Aorta (tissue), 5 donors: ENCODE data around the gene ANO7. TPM values are rescaled to one million over a fixed set of nuclear protein-coding genes. Genes with fewer than 3 reads are reported as not detected.

Source experiments
- ATAC-seq: fragments of 200-7000 bp; cut with Tn5 transposase; one replicate; pipeline ENCODE4 v1.9.1; 2022; ENCODE audit warnings: moderate library complexity; ENCODE audit not compliant: low FRiP score
- DNase-seq, 2 donors: peaks; one replicate each; pipeline ENCODE4 v3.0.0-alpha.2; 2020
- H3K27ac ChIP-seq, 2 donors: one replicate each; pipeline ENCODE4 v1.5.1; 2013; ENCODE audit warnings: low read length in 2 of 2, mild to moderate bottlenecking in 2 of 2, moderate library complexity in 2 of 2, control low read depth in 1 of 2, inconsistent platforms in 1 of 2, low read depth in 1 of 2
- H3K27me3 ChIP-seq, 2 donors: one replicate each; pipeline ENCODE4 v1.6.1; 2013; ENCODE audit warnings: control low read depth in 1 of 2, low read length in 1 of 2, mild to moderate bottlenecking in 1 of 2, moderate library complexity in 1 of 2; ENCODE audit not compliant: insufficient read depth in 2 of 2, control insufficient read depth in 1 of 2
- H3K36me3 ChIP-seq, 2 donors: one replicate each; pipeline ENCODE4 v1.6.1; 2013; ENCODE audit warnings: control low read depth in 1 of 2, low read length in 1 of 2, mild to moderate bottlenecking in 1 of 2; ENCODE audit not compliant: insufficient read depth in 2 of 2, control insufficient read depth in 1 of 2
- H3K4me1 ChIP-seq, 2 donors: one replicate each; pipeline ENCODE4 v1.6.1; 2013; ENCODE audit warnings: low read length in 2 of 2, control low read depth in 1 of 2, mild to moderate bottlenecking in 1 of 2, moderate library complexity in 1 of 2; ENCODE audit not compliant: insufficient read depth in 2 of 2, control insufficient read depth in 1 of 2
- H3K4me3 ChIP-seq, 2 donors: one replicate each; pipeline ENCODE4 v1.5.1; 2013; ENCODE audit warnings: low read length in 2 of 2, control low read depth in 1 of 2, mild to moderate bottlenecking in 1 of 2
- H3K9me3 ChIP-seq: one replicate; pipeline ENCODE4 v1.6.1; 2013; ENCODE audit warnings: mild to moderate bottlenecking, low read length; ENCODE audit not compliant: control insufficient read depth
- WGBS, 2 donors: extraction: QIAGEN DNeasy Blood & Tissue Kit; methylation state at CpG; one replicate each; pipeline ENCODE4 v1.1.7; 2013; 5-methylcytosine and 5-hydroxymethylcytosine counted together
- intact Hi-C, 2 donors: fragments of 100-400 bp; cut with DNase I; formaldehyde crosslinking; loops; one replicate each; pipeline versions ENCODE4 v1.14.2 to v1.15.0; 2022
- polyA plus RNA-seq, 2 donors: library from polyadenylated mRNA; stranded (reverse); fragments of 200-250 nt; gene quantifications; one replicate each; pipeline ENCODE4 v1.2.3, GENCODE V29; 2013
- total RNA-seq, 2 donors: library from RNA; stranded (reverse); fragmentation: NEBNext Ultra II Directional; extraction: Animal tissue kit (Norgen Biotek cat#: 25700); gene quantifications; one replicate each; pipeline ENCODE4 v1.2.1, GENCODE V29; 2021
- donor health status: healthy with polysubstance abuse.
- donor health status: Bipolar disorder and iron deficiency.
- donor health status: DM: no; HTN: no; CAD: no.
- donor health status: DM: no; HTN: no; CAD: no.
- donor health status: DM: yes; HTN: yes; CAD: no.

The ANO7 gene
- total and polyA plus RNA-seq, 4 donors, result 1.2 to 5.4 (median 2.9) TPM; not detected in 1

DNA sequence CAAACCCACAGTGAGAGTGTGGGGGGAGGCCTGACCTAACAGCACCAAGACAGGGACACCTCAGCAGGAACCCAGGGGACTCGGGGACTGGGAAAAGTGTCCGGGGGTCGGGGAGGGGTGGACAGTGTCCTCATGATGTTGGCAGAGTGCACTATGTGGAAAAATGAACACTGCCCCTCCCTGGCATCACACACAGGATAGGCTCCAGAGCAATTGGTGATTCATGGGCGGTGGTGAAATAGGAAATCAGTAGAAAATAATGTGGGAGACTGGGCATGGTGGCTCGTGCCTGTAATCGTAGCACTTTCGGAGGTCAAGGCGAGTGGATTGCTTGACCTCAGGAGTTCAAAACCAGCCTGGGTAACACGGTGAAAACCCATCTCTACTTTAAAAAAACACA, 3.6 kb upstream of the ANO7 start:
- Histone ChIP-seq H3K9me3 (no peaks in the 10 kb centered on the region), H3K27me3 (no peaks in the 10 kb centered on the region), H3K36me3 (peaks cover 0 to 2% of the 10 kb centered on the region in 2 donors), H3K4me1 (no peaks in the 10 kb centered on the region), H3K4me3 (no peak overlapping the region), H3K27ac (no peak overlapping the region)
- intact Hi-C loops, result no loop called here
- no peak for ATAC-seq
- 73 to 77% methylated on average over 9 of the region's 9 CpGs for WGBS, 2 donors
- DNase-seq, result no peak

DNA sequence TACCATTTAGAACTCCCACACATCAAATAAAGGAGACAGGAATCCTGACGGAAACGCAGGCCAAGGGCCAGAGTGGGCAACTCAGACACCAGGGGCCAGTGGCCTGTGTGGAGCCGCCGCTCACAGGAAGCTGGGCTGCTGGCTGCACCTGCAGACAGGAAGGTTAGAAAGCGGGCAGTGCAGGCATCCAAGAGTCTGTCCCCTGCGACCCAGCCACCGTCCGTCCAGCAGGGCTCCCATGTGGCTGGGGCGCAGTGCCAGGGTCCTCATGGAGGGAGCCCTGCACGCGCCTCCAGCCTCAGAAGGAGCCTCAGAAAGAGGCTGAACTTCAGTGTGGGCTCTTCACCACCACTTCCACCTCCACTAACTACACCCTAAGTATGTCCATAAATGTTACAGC, 2.5 kb upstream of the ANO7 start:
- no peaks in the 10 kb centered on the region for H3K9me3 ChIP-seq
- DNase-seq (no peak), ATAC-seq (no peak)
- H3K36me3 ChIP-seq, result peaks cover 0 to 2% of the 10 kb centered on the region in 2 donors
- H3K27ac ChIP-seq, result no peak overlapping the region
- intact Hi-C loops, result no loop called here
- H3K4me1 ChIP-seq, result no peaks in the 10 kb centered on the region
- no peaks in the 10 kb centered on the region for H3K27me3 ChIP-seq
- H3K4me3 ChIP-seq, result no peak overlapping the region
- 62 to 70% methylated on average over 9 to 11 of the region's 11 CpGs for WGBS, 2 donors

DNA sequence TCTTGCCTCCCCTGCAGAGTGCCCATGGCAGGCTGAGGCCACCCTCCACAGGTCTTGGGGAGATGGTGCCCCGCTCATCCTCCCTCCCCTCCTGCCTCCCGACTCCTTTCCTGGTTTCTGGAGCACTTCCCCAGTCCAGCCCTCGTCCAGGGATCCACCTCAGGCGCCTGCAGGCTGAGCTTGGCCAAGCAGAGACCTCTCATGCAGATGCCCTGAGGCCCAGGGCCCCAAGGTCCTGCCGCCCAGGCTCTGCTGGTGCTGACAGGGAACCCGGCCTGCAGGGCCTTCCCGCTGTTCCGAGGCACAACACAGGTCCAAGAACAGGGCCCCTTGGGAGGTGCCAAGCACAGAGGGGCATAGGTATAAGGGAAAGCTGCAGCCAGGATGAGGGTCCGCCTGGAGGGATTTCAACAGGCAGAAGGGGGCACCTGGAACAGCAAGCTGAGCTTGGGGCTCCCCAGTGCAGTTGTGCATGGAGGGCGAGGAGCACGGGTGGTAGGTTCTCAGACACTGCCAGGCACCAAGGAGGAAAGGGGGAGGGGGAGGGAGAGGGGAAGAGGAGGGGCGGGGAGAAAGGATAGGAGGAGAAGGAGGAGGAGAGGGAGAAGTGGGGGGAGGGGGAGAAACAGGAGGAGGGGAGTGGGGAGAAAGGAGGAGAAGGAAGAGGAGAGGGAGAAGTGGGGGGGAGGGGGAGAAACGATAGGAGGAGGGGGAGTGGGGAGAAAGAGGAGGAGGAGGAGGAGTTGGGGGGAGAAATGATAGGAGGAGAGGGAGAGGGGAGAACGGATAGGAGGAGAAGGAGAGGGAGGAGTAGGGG, 1.2 kb upstream of the ANO7 start:
- ATAC-seq (no peak), DNase-seq (no peak)
- no peaks in the 10 kb centered on the region for H3K9me3 ChIP-seq
- no peaks in the 10 kb centered on the region for H3K4me1 ChIP-seq
- peaks cover 0 to 2% of the 10 kb centered on the region in 2 donors for H3K36me3 ChIP-seq
- H3K4me3 ChIP-seq, result no peak overlapping the region
- H3K27ac ChIP-seq, result no peak overlapping the region
- intact Hi-C loops, result no loop called here
- WGBS, 2 donors, result 49 to 55% methylated on average over 14 of the region's 14 CpGs
- no peaks in the 10 kb centered on the region for H3K27me3 ChIP-seq

DNA sequence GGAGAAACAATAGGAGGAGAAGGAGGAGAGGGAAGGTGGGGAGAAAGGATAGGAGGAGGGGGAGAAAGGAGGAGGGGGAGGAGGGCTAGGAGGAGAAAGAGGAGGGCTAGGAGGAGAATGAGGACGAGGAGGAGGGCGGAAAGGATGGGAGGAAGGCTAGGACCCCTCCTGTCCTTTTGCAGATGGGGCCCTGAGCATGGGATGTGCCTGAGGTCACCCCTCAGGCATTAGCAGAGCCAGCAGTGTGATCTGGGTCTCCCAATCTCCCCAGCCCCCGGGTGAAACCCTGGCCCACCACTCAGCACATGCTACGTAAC, 601 bp upstream of the ANO7 start:
- no peak for ATAC-seq
- no peak for DNase-seq
- 41 to 52% methylated on average over 4 of the region's 4 CpGs for WGBS, 2 donors

DNA sequence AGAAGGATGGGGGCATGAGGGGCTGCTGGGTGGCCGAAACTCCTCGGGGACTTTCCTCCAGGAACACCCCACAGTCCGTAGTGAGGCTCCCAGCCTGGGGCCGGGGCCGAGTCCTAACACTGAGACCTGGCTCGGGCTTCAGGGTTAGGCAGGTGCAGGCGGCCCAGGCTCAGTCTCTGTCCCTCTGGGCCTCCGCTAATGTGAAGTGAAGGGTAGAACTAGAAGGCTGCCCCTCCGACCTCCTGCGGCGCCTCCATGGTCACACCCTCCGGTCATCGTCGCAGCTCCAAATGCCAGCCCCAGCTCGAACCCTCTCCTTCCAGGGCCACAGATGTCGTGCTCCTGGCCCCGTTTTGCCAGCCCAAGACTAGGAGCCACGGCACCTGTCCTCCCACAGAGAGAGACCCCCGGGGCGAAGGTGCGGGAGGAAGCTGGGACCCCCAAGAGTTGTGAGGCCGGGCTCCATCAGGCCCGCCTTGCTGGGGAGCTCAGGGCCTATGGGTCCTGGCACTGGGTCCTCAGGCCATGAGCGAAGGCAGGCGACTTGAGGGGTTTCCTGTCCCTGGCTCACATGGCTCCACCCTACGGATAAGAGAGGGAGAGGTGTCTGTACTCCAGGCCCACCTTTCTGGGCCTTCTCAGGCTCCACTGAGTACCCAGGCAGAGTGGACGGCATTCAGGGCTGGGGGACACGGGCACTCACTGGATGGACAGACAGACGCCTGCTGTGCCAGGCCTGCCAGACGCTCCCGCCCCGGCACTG, 797 bp downstream of the ANO7 start:
- Histone ChIP-seq H3K4me3 (no peak overlapping the region), H3K27ac (no peak overlapping the region), H3K9me3 (no peaks in the 10 kb centered on the region), H3K36me3 (no peaks in the 10 kb centered on the region), H3K27me3 (no peaks in the 10 kb centered on the region), H3K4me1 (no peaks in the 10 kb centered on the region)
- peak in 1 of 2 donors; percentile 69 for DNase-seq
- 90 to 92% methylated on average over 32 of the region's 32 CpGs for WGBS, 2 donors
- ATAC-seq, result no peak
- intact Hi-C loops, result no loop called here

More for the DNA sequence above, 601 bp upstream of the ANO7 start:
- intact Hi-C loops, result no loop called here
- peaks cover 0 to under 1% of the 10 kb centered on the region in 2 donors for H3K36me3 ChIP-seq
- no peak overlapping the region for H3K27ac ChIP-seq
- H3K4me3 ChIP-seq, result no peak overlapping the region
- no peaks in the 10 kb centered on the region for H3K27me3 ChIP-seq
- no peaks in the 10 kb centered on the region for H3K9me3 ChIP-seq
- no peaks in the 10 kb centered on the region for H3K4me1 ChIP-seq

DNA sequence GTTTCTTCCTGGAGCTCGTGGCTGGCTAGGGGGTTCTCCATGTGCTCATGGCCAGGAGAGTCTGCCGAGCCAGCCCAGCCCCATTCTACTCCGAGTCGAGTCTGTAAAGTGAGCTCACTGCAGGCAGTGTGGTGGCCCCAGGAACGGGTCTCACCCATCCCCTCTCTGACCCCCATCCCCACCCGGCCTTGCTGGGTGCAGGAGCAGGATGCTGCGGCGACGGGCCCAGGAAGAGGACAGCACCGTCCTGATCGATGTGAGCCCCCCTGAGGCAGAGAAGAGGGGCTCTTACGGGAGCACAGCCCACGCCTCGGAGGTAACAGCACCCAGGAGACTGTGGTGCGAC, 1.4 kb downstream of the ANO7 start:
- ATAC-seq (no peak), DNase-seq (peak in 1 of 2 donors; percentile 65)
- Histone ChIP-seq H3K36me3 (no peaks in the 10 kb centered on the region), H3K27me3 (no peaks in the 10 kb centered on the region), H3K27ac (no peak overlapping the region), H3K4me3 (no peak overlapping the region), H3K4me1 (no peaks in the 10 kb centered on the region), H3K9me3 (no peaks in the 10 kb centered on the region)
- WGBS, 2 donors, result 85 to 86% methylated on average over 15 of the region's 15 CpGs
- intact Hi-C loops, result no loop called here

DNA sequence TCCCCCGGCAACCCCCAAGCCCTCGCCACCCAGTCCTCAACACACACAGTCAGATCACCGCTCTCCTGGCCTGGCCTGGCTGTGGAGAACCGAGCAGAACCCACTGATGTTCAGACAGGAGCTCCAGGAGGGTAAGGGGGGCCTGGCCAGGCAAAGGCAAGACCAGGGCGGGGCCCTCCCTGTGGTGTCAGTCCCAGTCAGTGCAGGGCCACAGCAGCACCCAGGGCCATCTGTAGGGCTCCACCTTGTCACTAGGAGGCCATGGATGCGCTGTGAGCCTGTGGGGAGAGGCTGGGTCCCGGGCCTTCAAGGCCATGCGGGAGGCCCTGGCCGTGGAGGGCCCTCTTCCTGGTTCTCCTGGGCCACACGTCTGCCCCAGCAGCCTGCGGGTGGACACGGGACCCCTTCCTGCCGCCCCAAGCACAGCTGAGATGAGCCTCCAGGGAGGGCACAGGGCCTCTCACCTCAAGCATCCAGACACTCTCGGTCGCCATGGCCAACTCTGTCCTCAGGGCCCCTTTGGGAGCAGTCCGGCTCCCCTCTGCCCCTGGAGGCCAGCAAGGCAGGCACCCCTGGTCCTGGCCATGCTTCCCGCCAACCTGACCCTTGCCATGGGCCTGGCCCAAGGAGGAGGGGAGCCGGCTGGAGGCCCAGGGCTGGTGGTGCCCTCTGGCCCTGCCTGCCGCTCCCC, 2.0 kb downstream of the ANO7 start:
- 90 to 91% methylated on average over 18 to 19 of the region's 19 CpGs for WGBS, 2 donors

DNA sequence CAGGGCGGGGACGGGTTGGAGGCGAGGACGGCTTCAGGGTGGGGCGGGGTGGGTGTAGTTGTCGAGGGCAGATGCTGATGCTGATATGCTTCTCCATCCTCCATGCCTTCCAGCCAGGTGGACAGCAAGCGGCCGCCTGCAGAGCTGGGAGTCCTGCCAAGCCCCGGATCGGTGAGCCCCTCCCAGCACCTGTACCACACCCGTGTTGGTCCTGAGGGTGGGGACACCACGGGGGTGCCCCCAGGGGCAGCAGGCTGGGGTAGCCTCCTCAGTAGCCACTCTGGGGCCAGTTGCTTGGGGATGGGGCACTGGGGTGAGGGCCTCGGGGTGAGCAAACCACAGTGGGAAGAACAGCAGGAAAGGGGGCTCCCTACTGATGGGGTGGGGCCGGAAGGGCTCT, 2.6 kb downstream of the ANO7 start:
- ATAC-seq, result no peak
- 83 to 85% methylated on average over 12 to 14 of the region's 14 CpGs for WGBS, 2 donors
- DNase-seq, result peak in 1 of 2 donors; percentile 61

More for the DNA sequence above, 2.0 kb downstream of the ANO7 start:
- no peaks in the 10 kb centered on the region for H3K9me3 ChIP-seq
- no peaks in the 10 kb centered on the region for H3K4me1 ChIP-seq
- intact Hi-C loops, result no loop called here
- no peak for ATAC-seq
- no peak overlapping the region for H3K27ac ChIP-seq
- H3K36me3 ChIP-seq, result no peaks in the 10 kb centered on the region
- peak in 1 of 2 donors; percentile 65 for DNase-seq
- no peaks in the 10 kb centered on the region for H3K27me3 ChIP-seq
- no peak overlapping the region for H3K4me3 ChIP-seq

More for the DNA sequence above, 2.6 kb downstream of the ANO7 start:
- Histone ChIP-seq H3K9me3 (no peaks in the 10 kb centered on the region), H3K27me3 (no peaks in the 10 kb centered on the region), H3K4me3 (no peak overlapping the region), H3K36me3 (no peaks in the 10 kb centered on the region), H3K4me1 (no peaks in the 10 kb centered on the region), H3K27ac (no peak overlapping the region)
- intact Hi-C loops, result no loop called here
